GM12891 (cell line): ENCODE measurements around the gene ARL16.

Experiments
- DNase-seq: peaks from one replicate; pipeline ENCODE4 v3.0.0; 2011; ENCODE audit warnings: low spot score; ENCODE audit not compliant: insufficient read length
- FAIRE-seq: peaks from 2 replicates; lab custom pipeline; 2011; peaks lifted over from hg19 to GRCh38; lab: Jason Lieb, UNC
- PAX5 ChIP-seq: IDR thresholded peaks from 2 replicates; pipeline ENCODE4 v1.6.1; 2011; ENCODE audit warnings: low read length, moderate library complexity, mild to moderate bottlenecking; ENCODE audit not compliant: insufficient read depth, severe bottlenecking
- POLR2A ChIP-seq: IDR thresholded peaks from 2 replicates; pipeline ENCODE4 v1.6.1; 2011; ENCODE audit warnings: low read depth, low read length, control low read depth
- POLR2AphosphoS5 ChIP-seq: IDR thresholded peaks from 2 replicates; pipeline ENCODE4 v1.6.1; 2011; ENCODE audit warnings: low read depth, low read length, control low read depth
- POU2F2 ChIP-seq: IDR thresholded peaks from 2 replicates; pipeline ENCODE4 v1.6.1; 2011; ENCODE audit warnings: low read depth, mild to moderate bottlenecking, control low read depth, low read length, moderate library complexity
- SPI1 ChIP-seq: IDR thresholded peaks from 2 replicates; pipeline ENCODE4 v1.6.1; 2011; ENCODE audit warnings: low read depth, low read length, control low read depth
- TAF1 ChIP-seq: IDR thresholded peaks from 2 replicates; pipeline ENCODE4 v1.6.1; 2011; ENCODE audit warnings: low read depth, low read length, control low read depth

The ARL16 gene

GRCh38 chr17:81713004-81713555, 29.5 kb upstream of the ARL16 start:
- DNase-seq: no peak
- TF ChIP-seq POLR2A (no peak), SPI1 (no peak), POU2F2 (no peak), POLR2AphosphoS5 (no peak; the same call in 1 of the 2 replicates)
- no peak for FAIRE-seq

GRCh38 chr17:81712468-81713003, 28.9 kb upstream of the ARL16 start:
- no peak for TF ChIP-seq TAF1
- TF ChIP-seq SPI1: no peak
- TF ChIP-seq PAX5: no peak
- TF ChIP-seq POLR2AphosphoS5: peak; percentile 46; the same call in 1 of the 2 replicates
- no peak for TF ChIP-seq POU2F2
- TF ChIP-seq POLR2A: no peak
- DNase-seq: peak; percentile 53
- no peak for FAIRE-seq

- FAIRE-seq (peak; percentile 71), DNase-seq (peak; percentile 94)
- TF ChIP-seq POLR2AphosphoS5: no peak
- 0 out of 2 replicates have a peak, but pooled peaks have one; percentile 29 for TF ChIP-seq TAF1
Measured at GRCh38 chr17:81711814-81712467, 28.3 kb upstream of the ARL16 start, which contains the start of gene SLC25A10. SLC25A10 (plus strand) TSS chr17:81712284; CDS start chr17:81712427, 143 bp downstream.

- DNase-seq (no peak), FAIRE-seq (peak; percentile 28)
- TF ChIP-seq TAF1 (no peak), POU2F2 (no peak), PAX5 (no peak), POLR2AphosphoS5 (peak; percentile 10; the same call in 1 of the 2 replicates), SPI1 (no peak)
Measured at GRCh38 chr17:81710514-81711308, 27.1 kb upstream of the ARL16 start.

- no peak for FAIRE-seq
- no peak for DNase-seq
- TF ChIP-seq SPI1: no peak
- TF ChIP-seq PAX5: no peak
- peak; percentile 38; the same call in 1 of the 2 replicates for TF ChIP-seq POLR2A
- no peak for TF ChIP-seq TAF1
- no peak; the same call in 1 of the 2 replicates for TF ChIP-seq POU2F2
- peak; percentile 81 for TF ChIP-seq POLR2AphosphoS5
Measured at GRCh38 chr17:81708739-81709185, 25.2 kb upstream of the ARL16 start.

- DNase-seq: no peak
- FAIRE-seq: no peak
- TF ChIP-seq POU2F2 (no peak), SPI1 (no peak), POLR2AphosphoS5 (no peak; the same call in 1 of the 2 replicates), TAF1 (no peak), POLR2A (0 out of 2 replicates have a peak, but pooled peaks have one; percentile 41), PAX5 (no peak)
Measured at GRCh38 chr17:81707725-81708646, 24.4 kb upstream of the ARL16 start.

- no peak for DNase-seq
- no peak for FAIRE-seq
- no peak for TF ChIP-seq TAF1
- no peak for TF ChIP-seq POLR2A
- no peak for TF ChIP-seq PAX5
- no peak for TF ChIP-seq POLR2AphosphoS5
- TF ChIP-seq SPI1: no peak
- no peak for TF ChIP-seq POU2F2
Measured at GRCh38 chr17:81706757-81707624, 23.4 kb upstream of the ARL16 start.

GRCh38 chr17:81706232-81706611, 22.6 kb upstream of the ARL16 start:
- no peak for FAIRE-seq
- no peak for TF ChIP-seq SPI1
- no peak for TF ChIP-seq POLR2AphosphoS5
- TF ChIP-seq PAX5: no peak
- no peak for TF ChIP-seq POU2F2
- TF ChIP-seq POLR2A: no peak
- TF ChIP-seq TAF1: no peak
- DNase-seq: no peak
